Endothelial cell of umbilical vein (primary cell): ENCODE measurements around the gene SGSM1. TPM values are rescaled to one million over a fixed set of nuclear protein-coding genes. Genes with fewer than 3 reads are reported as not detected.

Experiments
- BruUV-seq: library from RNA; stranded (reverse); fragments of 400-500 nt; replicated peaks from 2 replicates; lab custom pipeline; 2021; lab: Mats Ljungman, UMichigan
- CTCF ChIA-PET: fragments of 300-600, 350-600 bp; sonication (Branson Sonifier 250); formaldehyde crosslinking; loops from one replicate; lab custom pipeline; 2021; ENCODE audit warnings: antibody characterized with exemption, inconsistent platforms; lab: Charles Lee
- POLR2A ChIA-PET: fragments of 300-600, 350-600 bp; sonication (Branson Sonifier 250); formaldehyde crosslinking; loops from one replicate; lab custom pipeline; 2021; ENCODE audit warnings: antibody characterized with exemption, inconsistent platforms; lab: Charles Lee
- DNase-seq: peaks from one replicate; pipeline ENCODE4 v3.0.0-alpha.2; 2011; ENCODE audit warnings: low read depth, low spot score
- FAIRE-seq: peaks from 2 replicates; lab custom pipeline; 2011; peaks lifted over from hg19 to GRCh38; lab: Jason Lieb, UNC
- H2AFZ ChIP-seq: 2 replicates; pipeline ENCODE4 v1.6.0; 2012; ENCODE audit warnings: low read depth, low read length, control low read depth, inconsistent platforms
- H3K27ac ChIP-seq: 2 replicates; pipeline ENCODE4 v1.5.1; 2011; ENCODE audit warnings: low read depth, mild to moderate bottlenecking, control low read depth, low read length, moderate library complexity; ENCODE audit not compliant: insufficient read depth
- H3K27me3 ChIP-seq, 2 experiments: 2 replicates each; pipeline versions ENCODE4 v1.6.0 to v1.6.1; 2011; ENCODE audit warnings: low read length in 2 of 2, mixed read lengths in 1 of 2; ENCODE audit not compliant: control insufficient read depth in 2 of 2, insufficient read depth in 2 of 2
- H3K36me3 ChIP-seq, 2 experiments: 2 replicates in 1 of 2; 3 replicates in 1 of 2; pipeline ENCODE4 v1.5.1; 2011; ENCODE audit warnings: low read length in 2 of 2, mild to moderate bottlenecking in 1 of 2, moderate library complexity in 1 of 2; ENCODE audit not compliant: control insufficient read depth in 2 of 2, insufficient read depth in 2 of 2; ENCODE audit errors: extremely low read depth in 1 of 2
- H3K4me1 ChIP-seq: 3 replicates; pipeline ENCODE4 v1.5.1; 2011; ENCODE audit warnings: mild to moderate bottlenecking, low read length; ENCODE audit not compliant: control insufficient read depth, insufficient read depth; ENCODE audit errors: extremely low read depth
- H3K4me2 ChIP-seq: 2 replicates; pipeline ENCODE4 v1.6.1; 2011; ENCODE audit warnings: low read length, control low read depth, mixed read lengths; ENCODE audit not compliant: insufficient read depth
- H3K4me3 ChIP-seq, 3 experiments: fragments of 200-600 bp in 1 of 3; sonication (generic), shearing (Covaris generic) in 1 of 3; replicated peaks in 1 of 3; 2 replicates each; pipeline ENCODE4 v1.5.1; 2011 to 2016; ENCODE audit warnings: control low read depth in 3 of 3, low read length in 3 of 3, mild to moderate bottlenecking in 2 of 3, inconsistent platforms in 1 of 3, low read depth in 1 of 3, moderate library complexity in 1 of 3; ENCODE audit not compliant: insufficient read depth in 1 of 3
- H3K79me2 ChIP-seq: 2 replicates; pipeline ENCODE4 v1.6.0; 2012; ENCODE audit warnings: low read length, inconsistent platforms; ENCODE audit not compliant: control insufficient read depth, insufficient read depth
- H3K9ac ChIP-seq: replicated peaks from 2 replicates; pipeline ENCODE3; 2011; ENCODE audit warnings: low read length, control low read depth; ENCODE audit not compliant: insufficient read depth; ENCODE audit errors: extremely low read depth
- H3K9me1 ChIP-seq: replicated peaks from 3 replicates; pipeline ENCODE4 v1.6.0; 2011; ENCODE audit warnings: mild to moderate bottlenecking, low read length; ENCODE audit not compliant: control insufficient read depth, insufficient read depth; ENCODE audit errors: extremely low read depth
- H3K9me3 ChIP-seq: replicated peaks from 2 replicates; pipeline ENCODE4 v1.5.1; 2012; ENCODE audit warnings: low read length, inconsistent platforms; ENCODE audit not compliant: control insufficient read depth, insufficient read depth
- H4K20me1 ChIP-seq: replicated peaks from 2 replicates; pipeline ENCODE3; 2011; ENCODE audit warnings: mild to moderate bottlenecking, low read length; ENCODE audit not compliant: control insufficient read depth, insufficient read depth; ENCODE audit errors: extremely low read depth
- CTCF ChIP-seq, 2 donors: IDR thresholded peaks; 1 replicate in 1 of 2; 2 replicates in 1 of 2; pipeline ENCODE4 v1.5.1; 2011; ENCODE audit warnings: low read length in 2 of 2, mild to moderate bottlenecking in 2 of 2, moderate library complexity in 2 of 2, control low read depth in 1 of 2, inconsistent platforms in 1 of 2, low read depth in 1 of 2; ENCODE audit not compliant: insufficient read depth in 1 of 2; ENCODE audit errors: extremely low read depth in 1 of 2
- EZH2 ChIP-seq: IDR thresholded peaks from 2 replicates; pipeline ENCODE4 v1.6.1; 2012; ENCODE audit warnings: borderline replicate concordance, low read depth, mild to moderate bottlenecking, moderate library complexity, low read length, inconsistent platforms; ENCODE audit not compliant: severe bottlenecking
- FOS ChIP-seq: IDR thresholded peaks from 2 replicates; pipeline ENCODE4 v1.6.1; 2011; ENCODE audit warnings: mild to moderate bottlenecking, low read length, moderate library complexity, borderline replicate concordance; ENCODE audit not compliant: insufficient read depth
- GATA2 ChIP-seq: IDR thresholded peaks from 2 replicates; pipeline ENCODE4 v1.7.0; 2011; ENCODE audit warnings: low read depth, mild to moderate bottlenecking, moderate library complexity, mixed read lengths, low read length; ENCODE audit not compliant: insufficient read length, insufficient read depth
- JUN ChIP-seq: IDR thresholded peaks from 2 replicates; pipeline ENCODE4 v1.6.1; 2011; ENCODE audit warnings: borderline replicate concordance, low read depth; ENCODE audit not compliant: insufficient read length, insufficient read depth
- MAX ChIP-seq: IDR thresholded peaks from 2 replicates; pipeline ENCODE4 v1.6.1; 2011; ENCODE audit not compliant: insufficient read depth, insufficient read length
- MYC ChIP-seq: IDR thresholded peaks from one replicate; pipeline ENCODE4 v1.6.1; 2011; ENCODE audit warnings: mild to moderate bottlenecking, low read depth, low read length
- POLR2A ChIP-seq: IDR thresholded peaks from 2 replicates; pipeline ENCODE4 v1.6.1; 2012; ENCODE audit warnings: low read depth, mild to moderate bottlenecking, control low read depth, low read length
- POLR2AphosphoS5 ChIP-seq: IDR thresholded peaks from 2 replicates; pipeline ENCODE4 v1.6.1; 2012; ENCODE audit warnings: low read depth, mild to moderate bottlenecking, control low read depth, low read length, moderate library complexity; ENCODE audit not compliant: insufficient read depth
- dilution Hi-C: fragments of 300-500 bp; cut with MboI; formaldehyde crosslinking; loops from one replicate; pipeline ENCODE4 v1.15.0; 2019; ENCODE audit warnings: low sequenced_read_pairs; ENCODE audit not compliant: extremely low pct_ligation_motif_present
- intact Hi-C: fragments of 100-400 bp; cut with micrococcal nuclease; formaldehyde crosslinking; loops from one replicate; pipeline ENCODE4 v1.10.0; 2022
- polyA plus RNA-seq, 4 experiments: library from polyadenylated mRNA; depleted of rRNA in 3 of 4; stranded (reverse) in 3 of 4; unstranded in 1 of 4; fragments of >200 nt; gene quantifications; 2 replicates each; pipeline versions ENCODE4 v1.2.1 to v1.2.3, GENCODE V29; 2011 to 2012; ENCODE audit warnings: missing spikeins in 1 of 4
- total RNA-seq: library from RNA; stranded (reverse); gene quantifications from 2 replicates; pipeline ENCODE4 v1.2.3, GENCODE V29; 2021

SGSM1 gene
- total and polyA plus RNA-seq, 2 donors (not counting 3 experiments of a cell fraction or from before 2014, with no cell fraction given), result 0.10 to 1.1 TPM

GRCh38 chr22:24893341-24894070 lies 87.5 kb downstream of the SGSM1 start:
- H4K20me1 ChIP-seq, result no peaks in the 10 kb centered on the region
- H3K9me3 ChIP-seq, result no peaks in the 10 kb centered on the region
- BruUV-seq, result no TSS peak
- peak overlapping the region; percentile 70 for H3K4me2 ChIP-seq
- no peaks in the 10 kb centered on the region for H3K79me2 ChIP-seq
- CTCF ChIA-PET, result interaction anchor here (1.3 kb wide), 1 partner anchor 43 kb away, joined by 6 read pairs; no protein-coding TSS in a partner anchor
- no peak for FAIRE-seq
- H3K9me1 ChIP-seq, result no peaks in the 10 kb centered on the region
- H2AFZ ChIP-seq, result no peak overlapping the region
- H3K36me3 ChIP-seq, result no peaks in the 10 kb centered on the region
- peaks cover 23% of the 10 kb centered on the region for H3K4me1 ChIP-seq
- dilution Hi-C loops (no loop called here), intact Hi-C loops (no loop called here)
- no peak overlapping the region for H3K9ac ChIP-seq
- H3K4me3 ChIP-seq, result no peak overlapping the region
- H3K27me3 ChIP-seq, result no peaks in the 10 kb centered on the region
- no peak for DNase-seq
- POLR2A ChIA-PET, result no interaction called here
- peak overlapping the region; percentile 77 for H3K27ac ChIP-seq
- TF ChIP-seq MYC (no peak), POLR2AphosphoS5 (no peak), GATA2 (no peak), POLR2A (no peak)

- Histone ChIP-seq H3K9me1 (no peaks in the 10 kb centered on the region), H3K4me3 (peak overlapping the region in 1 of 3 experiments; percentile 20), H3K36me3 (no peaks in the 10 kb centered on the region), H3K4me1 (peaks cover 23% of the 10 kb centered on the region), H2AFZ (peak overlapping the region; percentile 10), H3K79me2 (no peaks in the 10 kb centered on the region), H4K20me1 (no peaks in the 10 kb centered on the region), H3K9me3 (no peaks in the 10 kb centered on the region), H3K27ac (peak overlapping the region; percentile 77), H3K9ac (peak overlapping the region; percentile 21), H3K27me3 (no peaks in the 10 kb centered on the region), H3K4me2 (peak overlapping the region; percentile 70)
- BruUV-seq, result no TSS peak
- DNase-seq (peak; percentile 99), FAIRE-seq (peak; percentile 100)
- TF ChIP-seq EZH2 (no peak), GATA2 (peak; percentile 44), POLR2A (no peak), MAX (peak; percentile 97), CTCF (IDR thresholded peaks at IDR 0.05; ENCODE audit: extremely low read depth in 1 of 2, insufficient read depth in 1 of 2, low read depth in 1 of 2, low read length in 2 of 2) (no peak), FOS (peak; percentile 95), POLR2AphosphoS5 (no peak), MYC (peak; percentile 96), JUN (peak; percentile 82)
- dilution Hi-C loops, result no loop called here
- CTCF ChIA-PET, result interaction anchor here (1.3 to 1.4 kb wide), 3 partner anchors 44 to 154 kb away, joined by 3 to 6 read pairs (median 4); no protein-coding TSS in a partner anchor
- intact Hi-C loops, result no loop called here
- POLR2A ChIA-PET, result no interaction called here
Measured at GRCh38 chr22:24894220-24894975, 88.4 kb downstream of the SGSM1 start.
